IPS-11a (cell line): Measurements from ENCODE around the gene OR2T29.
"Not testable (repeated sequence)": the region's sequence is repeated elsewhere in the genome, so short reads cannot be mapped to it uniquely, and the experiment has no call there.

ENCODE experiments used
- H3K4me3 ChIP-seq: one replicate; pipeline ENCODE4 v1.5.1; 2013; ENCODE audit warnings: low read depth, low read length, control low read depth

OR2T29 gene

GRCh38 chr1:248521856-248522255, 40.7 kb downstream of the OR2T29 start:
- no peak overlapping the region for H3K4me3 ChIP-seq

- H3K4me3 ChIP-seq: not testable (repeated sequence)
Measured at GRCh38 chr1:248510217-248510616, 52.4 kb downstream of the OR2T29 start.

- not testable (repeated sequence) for H3K4me3 ChIP-seq
Measured at GRCh38 chr1:248507773-248508172, 54.8 kb downstream of the OR2T29 start, which contains the start of gene OR2G6. Gene OR2G6, plus strand, starts transcription at chr1:248508073. Its CDS starts 13,574 bp downstream, at chr1:248521647.
